GM23338 (cell line): ENCODE data around the gene TMEM11. TPM values are rescaled to one million over a fixed set of nuclear protein-coding genes. Genes with fewer than 3 reads are reported as not detected.

Source experiments
- ATAC-seq: fragments of 200-7000 bp; cut with Tn5 transposase; 3 replicates; pipeline ENCODE4 v1.9.1; 2020
- DNase-seq: peaks from one replicate; pipeline ENCODE4 v3.0.0-alpha.2; 2015; ENCODE audit warnings: low spot score
- H2AFZ ChIP-seq: fragments of 200-600 bp; sonication (generic); 2 replicates; pipeline ENCODE4 v1.8.0; 2016; ENCODE audit warnings: antibody characterized with exemption, mild to moderate bottlenecking, moderate library complexity
- H3F3A ChIP-seq: fragments of 200-600 bp; sonication (generic); replicated peaks from 2 replicates; pipeline ENCODE4 v1.8.0; 2017; ENCODE audit warnings: antibody characterized with exemption, mixed run types, low read depth
- H3K27ac ChIP-seq: fragments of 200-600 bp; sonication (generic); 2 replicates; pipeline ENCODE4 v1.6.1; 2016; ENCODE audit warnings: low read depth
- H3K27me3 ChIP-seq: fragments of 200-600 bp; sonication (generic); 2 replicates; pipeline ENCODE4 v1.8.0; 2016; ENCODE audit warnings: mild to moderate bottlenecking, mixed run types, moderate library complexity; ENCODE audit not compliant: insufficient read depth
- H3K36me3 ChIP-seq: fragments of 200-600 bp; sonication (generic); 2 replicates; pipeline ENCODE4 v1.8.0; 2016; ENCODE audit warnings: mild to moderate bottlenecking; ENCODE audit not compliant: insufficient read depth
- H3K4me1 ChIP-seq: fragments of 200-600 bp; sonication (generic); 2 replicates; pipeline ENCODE4 v1.8.0; 2016; ENCODE audit warnings: mild to moderate bottlenecking, moderate library complexity; ENCODE audit not compliant: insufficient read depth
- H3K4me2 ChIP-seq: fragments of 200-600 bp; sonication (generic); 2 replicates; pipeline ENCODE4 v1.7.1; 2017; ENCODE audit warnings: mixed run types
- H3K4me3 ChIP-seq: fragments of 200-600 bp; sonication (generic); 2 replicates; pipeline ENCODE4 v1.6.1; 2016; ENCODE audit warnings: mixed run types
- H3K79me2 ChIP-seq: fragments of 200-600 bp; sonication (generic); replicated peaks from 2 replicates; pipeline ENCODE4 v1.8.0; 2017; ENCODE audit warnings: mild to moderate bottlenecking; ENCODE audit not compliant: insufficient read depth
- H3K9me2 ChIP-seq: fragments of 200-600 bp; sonication (generic); 2 replicates; pipeline ENCODE4 v1.8.0; 2017; ENCODE audit not compliant: insufficient read depth
- H4K20me1 ChIP-seq: fragments of 200-600 bp; sonication (generic); replicated peaks from 2 replicates; pipeline ENCODE4 v1.8.0; 2017; ENCODE audit warnings: mild to moderate bottlenecking; ENCODE audit not compliant: insufficient read depth
- H3K27ac Mint-ChIP-seq: 2 replicates; pipeline ENCODE4 v1.8.0; 2020; ENCODE audit warnings: inconsistent platforms, mild to moderate bottlenecking, moderate library complexity, mixed read lengths
- H3K27me3 Mint-ChIP-seq: 3 replicates; pipeline ENCODE4 v1.8.0; 2022; ENCODE audit warnings: low read depth, mild to moderate bottlenecking, moderate library complexity, mixed read lengths, inconsistent platforms; ENCODE audit not compliant: insufficient read depth, poor library complexity
- H3K36me3 Mint-ChIP-seq: 3 replicates; pipeline ENCODE4 v1.8.0; 2021; ENCODE audit warnings: low read depth, mild to moderate bottlenecking, inconsistent platforms, moderate library complexity, mixed read lengths
- H3K4me1 Mint-ChIP-seq: 3 replicates; pipeline ENCODE4 v1.8.0; 2020; ENCODE audit warnings: mild to moderate bottlenecking, inconsistent platforms, mixed read lengths
- H3K4me3 Mint-ChIP-seq: 3 replicates; pipeline ENCODE4 v1.8.0; 2021; ENCODE audit warnings: moderate library complexity, mild to moderate bottlenecking, inconsistent platforms, mixed read lengths
- H3K9me3 Mint-ChIP-seq: 3 replicates; pipeline ENCODE4 v1.8.0; 2020; ENCODE audit warnings: moderate library complexity, mild to moderate bottlenecking, inconsistent platforms, mixed read lengths
- EZH2phosphoT487 ChIP-seq: fragments of 200-600 bp; sonication (generic); IDR thresholded peaks from one replicate; pipeline ENCODE4 v1.8.1; 2018; ENCODE audit warnings: antibody characterized with exemption; ENCODE audit not compliant: unreplicated experiment
- JUNB ChIP-seq: IDR thresholded peaks from one replicate; pipeline ENCODE4 v1.6.1; 2016; ENCODE audit warnings: antibody characterized with exemption; ENCODE audit not compliant: unreplicated experiment
- NANOG ChIP-seq: IDR thresholded peaks from 2 replicates; pipeline ENCODE4 v1.6.1; 2016; ENCODE audit warnings: antibody characterized with exemption, borderline replicate concordance
- POLR2AphosphoS5 ChIP-seq: IDR thresholded peaks from 2 replicates; pipeline ENCODE4 v1.6.1; 2016; ENCODE audit warnings: antibody characterized with exemption, low read depth
- STAT1 ChIP-seq: IDR thresholded peaks from one replicate; pipeline ENCODE4 v1.6.1; 2016; ENCODE audit warnings: antibody characterized with exemption; ENCODE audit not compliant: unreplicated experiment
- ZNF331 ChIP-seq: fragments of 250-450 bp; sonication (Bioruptor Pico); IDR thresholded peaks from 2 replicates; pipeline ENCODE4 v1.5.0; 2020; ENCODE audit warnings: low read depth, mild to moderate bottlenecking, moderate library complexity
- polyA plus RNA-seq: library from polyadenylated mRNA; unstranded; fragments of >200 nt; fragmentation: Nextera tagmentation; extraction: Ambion mirVana; gene quantifications from 2 replicates; pipeline ENCODE4 v1.2.1, GENCODE V29; 2016
- total RNA-seq: library from RNA; depleted of rRNA; stranded (reverse); fragments of >200 nt; shearing (Covaris generic); gene quantifications from 2 replicates; pipeline ENCODE4 v1.2.3, GENCODE V29; 2014
- TF ChIP-seq, protein P1 (sequence below), 2 experiments: fragments of 200-600 bp in 1 of 2; sonication (generic) in 1 of 2; conservative IDR thresholded peaks; 2 replicates each; pipeline versions ENCODE4 v1.5.1 to v1.6.1; 2016 to 2017; ENCODE audit warnings: antibody characterized with exemption in 2 of 2, low read depth in 2 of 2, mild to moderate bottlenecking in 2 of 2, moderate library complexity in 1 of 2
- TF ChIP-seq, protein P2 (sequence below): IDR thresholded peaks from one replicate; pipeline ENCODE4 v1.6.1; 2018; ENCODE audit warnings: antibody characterized with exemption; ENCODE audit not compliant: unreplicated experiment
- TF ChIP-seq, protein P3 (sequence below): fragments of 250-450 bp; sonication (Bioruptor Pico); IDR thresholded peaks from 2 replicates; pipeline ENCODE4 v1.5.0; 2020; ENCODE audit warnings: mild to moderate bottlenecking, moderate library complexity

TMEM11 gene
- total and polyA plus RNA-seq, 2 experiments from 2014 or later: 38.5 to 90.2 TPM

DNA sequence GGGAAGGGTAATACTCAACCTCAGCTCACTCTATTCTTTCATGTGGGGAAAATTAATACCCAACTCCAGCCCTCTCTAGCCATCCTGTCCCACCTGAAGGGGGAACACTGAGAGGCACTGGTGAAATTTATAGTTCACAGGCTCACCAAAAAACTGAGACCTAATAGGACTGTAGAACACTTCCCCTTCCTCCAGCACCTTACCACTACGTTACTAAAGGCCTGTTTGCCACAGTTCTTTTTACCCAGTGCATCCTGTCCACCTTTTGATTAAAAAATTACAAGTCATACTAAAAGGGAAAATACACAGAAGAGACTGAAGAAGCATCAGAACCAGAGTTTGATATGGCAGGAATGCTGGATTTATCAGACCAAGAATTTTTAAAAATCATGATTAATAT, 61.2 kb downstream of the TMEM11 start (continued):
- TF ChIP-seq, protein P1, sequence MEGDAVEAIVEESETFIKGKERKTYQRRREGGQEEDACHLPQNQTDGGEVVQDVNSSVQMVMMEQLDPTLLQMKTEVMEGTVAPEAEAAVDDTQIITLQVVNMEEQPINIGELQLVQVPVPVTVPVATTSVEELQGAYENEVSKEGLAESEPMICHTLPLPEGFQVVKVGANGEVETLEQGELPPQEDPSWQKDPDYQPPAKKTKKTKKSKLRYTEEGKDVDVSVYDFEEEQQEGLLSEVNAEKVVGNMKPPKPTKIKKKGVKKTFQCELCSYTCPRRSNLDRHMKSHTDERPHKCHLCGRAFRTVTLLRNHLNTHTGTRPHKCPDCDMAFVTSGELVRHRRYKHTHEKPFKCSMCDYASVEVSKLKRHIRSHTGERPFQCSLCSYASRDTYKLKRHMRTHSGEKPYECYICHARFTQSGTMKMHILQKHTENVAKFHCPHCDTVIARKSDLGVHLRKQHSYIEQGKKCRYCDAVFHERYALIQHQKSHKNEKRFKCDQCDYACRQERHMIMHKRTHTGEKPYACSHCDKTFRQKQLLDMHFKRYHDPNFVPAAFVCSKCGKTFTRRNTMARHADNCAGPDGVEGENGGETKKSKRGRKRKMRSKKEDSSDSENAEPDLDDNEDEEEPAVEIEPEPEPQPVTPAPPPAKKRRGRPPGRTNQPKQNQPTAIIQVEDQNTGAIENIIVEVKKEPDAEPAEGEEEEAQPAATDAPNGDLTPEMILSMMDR (conservative IDR thresholded peaks at IDR 0.05; ENCODE audit: low read depth in 2 of 2): no peak
- TF ChIP-seq STAT1 (no peak), POLR2AphosphoS5 (no peak), NANOG (no peak)
- TF ChIP-seq, protein P2, sequence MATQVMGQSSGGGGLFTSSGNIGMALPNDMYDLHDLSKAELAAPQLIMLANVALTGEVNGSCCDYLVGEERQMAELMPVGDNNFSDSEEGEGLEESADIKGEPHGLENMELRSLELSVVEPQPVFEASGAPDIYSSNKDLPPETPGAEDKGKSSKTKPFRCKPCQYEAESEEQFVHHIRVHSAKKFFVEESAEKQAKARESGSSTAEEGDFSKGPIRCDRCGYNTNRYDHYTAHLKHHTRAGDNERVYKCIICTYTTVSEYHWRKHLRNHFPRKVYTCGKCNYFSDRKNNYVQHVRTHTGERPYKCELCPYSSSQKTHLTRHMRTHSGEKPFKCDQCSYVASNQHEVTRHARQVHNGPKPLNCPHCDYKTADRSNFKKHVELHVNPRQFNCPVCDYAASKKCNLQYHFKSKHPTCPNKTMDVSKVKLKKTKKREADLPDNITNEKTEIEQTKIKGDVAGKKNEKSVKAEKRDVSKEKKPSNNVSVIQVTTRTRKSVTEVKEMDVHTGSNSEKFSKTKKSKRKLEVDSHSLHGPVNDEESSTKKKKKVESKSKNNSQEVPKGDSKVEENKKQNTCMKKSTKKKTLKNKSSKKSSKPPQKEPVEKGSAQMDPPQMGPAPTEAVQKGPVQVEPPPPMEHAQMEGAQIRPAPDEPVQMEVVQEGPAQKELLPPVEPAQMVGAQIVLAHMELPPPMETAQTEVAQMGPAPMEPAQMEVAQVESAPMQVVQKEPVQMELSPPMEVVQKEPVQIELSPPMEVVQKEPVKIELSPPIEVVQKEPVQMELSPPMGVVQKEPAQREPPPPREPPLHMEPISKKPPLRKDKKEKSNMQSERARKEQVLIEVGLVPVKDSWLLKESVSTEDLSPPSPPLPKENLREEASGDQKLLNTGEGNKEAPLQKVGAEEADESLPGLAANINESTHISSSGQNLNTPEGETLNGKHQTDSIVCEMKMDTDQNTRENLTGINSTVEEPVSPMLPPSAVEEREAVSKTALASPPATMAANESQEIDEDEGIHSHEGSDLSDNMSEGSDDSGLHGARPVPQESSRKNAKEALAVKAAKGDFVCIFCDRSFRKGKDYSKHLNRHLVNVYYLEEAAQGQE: no peak

DNA sequence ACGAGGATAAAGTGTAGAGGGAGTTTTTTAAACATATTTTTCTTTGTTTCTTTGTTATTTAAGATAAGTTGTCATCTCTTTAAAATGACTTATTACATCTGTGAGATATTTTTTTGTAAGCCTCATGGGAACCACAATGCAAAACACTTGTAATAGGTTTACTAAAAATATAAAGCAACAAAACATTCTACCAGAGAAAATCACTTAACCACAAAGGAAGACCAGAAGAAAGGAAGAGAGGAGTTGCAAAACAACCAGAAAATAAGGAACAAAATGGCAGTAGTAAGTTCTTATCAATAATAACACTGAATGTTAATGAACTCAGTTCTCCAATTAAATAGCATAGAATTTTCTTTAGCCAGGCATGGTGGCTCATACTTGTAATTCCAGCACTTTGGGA, 64.3 kb downstream of the TMEM11 start:
- Histone ChIP-seq H3K4me3 (no peak overlapping the region), H3K4me1 (no peaks in the 10 kb centered on the region), H3K79me2 (peaks cover 9% of the 10 kb centered on the region; the same call in 1 of the 2 replicates), H3K9me2 (no peaks in the 10 kb centered on the region), H3F3A (no peaks in the 10 kb centered on the region), H3K27ac (no peak overlapping the region), H4K20me1 (no peaks in the 10 kb centered on the region), H2AFZ (no peak overlapping the region), H3K4me2 (no peak overlapping the region), H3K36me3 (no peaks in the 10 kb centered on the region), H3K27me3 (no peaks in the 10 kb centered on the region)
- H3K4me3 Mint-ChIP-seq: no peak overlapping the region
- no peak overlapping the region for H3K27ac Mint-ChIP-seq
- ATAC-seq (no peak), DNase-seq (no peak)
- H3K36me3 Mint-ChIP-seq: peaks cover 63% of the 10 kb centered on the region
- H3K4me1 Mint-ChIP-seq: no peaks in the 10 kb centered on the region
- peaks cover 65% of the 10 kb centered on the region for H3K9me3 Mint-ChIP-seq
- no peaks in the 10 kb centered on the region for H3K27me3 Mint-ChIP-seq
- TF ChIP-seq NANOG: no peak
- no peak for TF ChIP-seq EZH2phosphoT487
- TF ChIP-seq ZNF331 (CRISPR knock-in tag): no peak
- TF ChIP-seq, protein P2: no peak
- no peak for TF ChIP-seq JUNB
- TF ChIP-seq, protein P3, sequence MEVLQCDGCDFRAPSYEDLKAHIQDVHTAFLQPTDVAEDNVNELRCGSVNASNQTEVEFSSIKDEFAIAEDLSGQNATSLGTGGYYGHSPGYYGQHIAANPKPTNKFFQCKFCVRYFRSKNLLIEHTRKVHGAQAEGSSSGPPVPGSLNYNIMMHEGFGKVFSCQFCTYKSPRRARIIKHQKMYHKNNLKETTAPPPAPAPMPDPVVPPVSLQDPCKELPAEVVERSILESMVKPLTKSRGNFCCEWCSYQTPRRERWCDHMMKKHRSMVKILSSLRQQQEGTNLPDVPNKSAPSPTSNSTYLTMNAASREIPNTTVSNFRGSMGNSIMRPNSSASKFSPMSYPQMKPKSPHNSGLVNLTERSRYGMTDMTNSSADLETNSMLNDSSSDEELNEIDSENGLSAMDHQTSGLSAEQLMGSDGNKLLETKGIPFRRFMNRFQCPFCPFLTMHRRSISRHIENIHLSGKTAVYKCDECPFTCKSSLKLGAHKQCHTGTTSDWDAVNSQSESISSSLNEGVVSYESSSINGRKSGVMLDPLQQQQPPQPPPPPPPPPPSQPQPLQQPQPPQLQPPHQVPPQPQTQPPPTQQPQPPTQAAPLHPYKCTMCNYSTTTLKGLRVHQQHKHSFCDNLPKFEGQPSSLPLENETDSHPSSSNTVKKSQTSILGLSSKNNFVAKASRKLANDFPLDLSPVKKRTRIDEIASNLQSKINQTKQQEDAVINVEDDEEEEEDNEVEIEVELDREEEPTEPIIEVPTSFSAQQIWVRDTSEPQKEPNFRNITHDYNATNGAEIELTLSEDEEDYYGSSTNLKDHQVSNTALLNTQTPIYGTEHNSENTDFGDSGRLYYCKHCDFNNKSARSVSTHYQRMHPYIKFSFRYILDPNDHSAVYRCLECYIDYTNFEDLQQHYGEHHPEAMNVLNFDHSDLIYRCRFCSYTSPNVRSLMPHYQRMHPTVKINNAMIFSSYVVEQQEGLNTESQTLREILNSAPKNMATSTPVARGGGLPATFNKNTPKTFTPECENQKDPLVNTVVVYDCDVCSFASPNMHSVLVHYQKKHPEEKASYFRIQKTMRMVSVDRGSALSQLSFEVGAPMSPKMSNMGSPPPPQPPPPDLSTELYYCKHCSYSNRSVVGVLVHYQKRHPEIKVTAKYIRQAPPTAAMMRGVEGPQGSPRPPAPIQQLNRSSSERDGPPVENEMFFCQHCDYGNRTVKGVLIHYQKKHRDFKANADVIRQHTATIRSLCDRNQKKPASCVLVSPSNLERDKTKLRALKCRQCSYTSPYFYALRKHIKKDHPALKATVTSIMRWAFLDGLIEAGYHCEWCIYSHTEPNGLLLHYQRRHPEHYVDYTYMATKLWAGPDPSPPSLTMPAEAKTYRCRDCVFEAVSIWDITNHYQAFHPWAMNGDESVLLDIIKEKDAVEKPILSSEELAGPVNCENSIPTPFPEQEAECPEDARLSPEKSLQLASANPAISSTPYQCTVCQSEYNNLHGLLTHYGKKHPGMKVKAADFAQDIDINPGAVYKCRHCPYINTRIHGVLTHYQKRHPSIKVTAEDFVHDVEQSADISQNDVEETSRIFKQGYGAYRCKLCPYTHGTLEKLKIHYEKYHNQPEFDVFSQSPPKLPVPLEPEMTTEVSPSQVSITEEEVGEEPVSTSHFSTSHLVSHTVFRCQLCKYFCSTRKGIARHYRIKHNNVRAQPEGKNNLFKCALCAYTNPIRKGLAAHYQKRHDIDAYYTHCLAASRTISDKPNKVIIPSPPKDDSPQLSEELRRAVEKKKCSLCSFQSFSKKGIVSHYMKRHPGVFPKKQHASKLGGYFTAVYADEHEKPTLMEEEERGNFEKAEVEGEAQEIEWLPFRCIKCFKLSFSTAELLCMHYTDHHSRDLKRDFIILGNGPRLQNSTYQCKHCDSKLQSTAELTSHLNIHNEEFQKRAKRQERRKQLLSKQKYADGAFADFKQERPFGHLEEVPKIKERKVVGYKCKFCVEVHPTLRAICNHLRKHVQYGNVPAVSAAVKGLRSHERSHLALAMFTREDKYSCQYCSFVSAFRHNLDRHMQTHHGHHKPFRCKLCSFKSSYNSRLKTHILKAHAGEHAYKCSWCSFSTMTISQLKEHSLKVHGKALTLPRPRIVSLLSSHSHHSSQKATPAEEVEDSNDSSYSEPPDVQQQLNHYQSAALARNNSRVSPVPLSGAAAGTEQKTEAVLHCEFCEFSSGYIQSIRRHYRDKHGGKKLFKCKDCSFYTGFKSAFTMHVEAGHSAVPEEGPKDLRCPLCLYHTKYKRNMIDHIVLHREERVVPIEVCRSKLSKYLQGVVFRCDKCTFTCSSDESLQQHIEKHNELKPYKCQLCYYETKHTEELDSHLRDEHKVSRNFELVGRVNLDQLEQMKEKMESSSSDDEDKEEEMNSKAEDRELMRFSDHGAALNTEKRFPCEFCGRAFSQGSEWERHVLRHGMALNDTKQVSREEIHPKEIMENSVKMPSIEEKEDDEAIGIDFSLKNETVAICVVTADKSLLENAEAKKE (CRISPR knock-in tag): no peak
